GM19372 (cell line): ENCODE results near the gene BEND5.

ENCODE experiments used
- ATAC-seq: cut with Tn5 transposase; IDR thresholded peaks from one replicate; pipeline ENCODE4 v1.9.1; 2021; ENCODE audit warnings: mild to moderate bottlenecking, low read depth, moderate library complexity; ENCODE audit not compliant: unreplicated experiment

BEND5 gene, protein sequence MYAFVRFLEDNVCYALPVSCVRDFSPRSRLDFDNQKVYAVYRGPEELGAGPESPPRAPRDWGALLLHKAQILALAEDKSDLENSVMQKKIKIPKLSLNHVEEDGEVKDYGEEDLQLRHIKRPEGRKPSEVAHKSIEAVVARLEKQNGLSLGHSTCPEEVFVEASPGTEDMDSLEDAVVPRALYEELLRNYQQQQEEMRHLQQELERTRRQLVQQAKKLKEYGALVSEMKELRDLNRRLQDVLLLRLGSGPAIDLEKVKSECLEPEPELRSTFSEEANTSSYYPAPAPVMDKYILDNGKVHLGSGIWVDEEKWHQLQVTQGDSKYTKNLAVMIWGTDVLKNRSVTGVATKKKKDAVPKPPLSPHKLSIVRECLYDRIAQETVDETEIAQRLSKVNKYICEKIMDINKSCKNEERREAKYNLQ

GRCh38 chr1:48776393-48777218, at the start of gene BEND5:
Gene BEND5 (minus strand): TSS chr1:48776891. CDS start chr1:48776831, 60 bp downstream.
- ATAC-seq, result peak; percentile 60

DNA sequence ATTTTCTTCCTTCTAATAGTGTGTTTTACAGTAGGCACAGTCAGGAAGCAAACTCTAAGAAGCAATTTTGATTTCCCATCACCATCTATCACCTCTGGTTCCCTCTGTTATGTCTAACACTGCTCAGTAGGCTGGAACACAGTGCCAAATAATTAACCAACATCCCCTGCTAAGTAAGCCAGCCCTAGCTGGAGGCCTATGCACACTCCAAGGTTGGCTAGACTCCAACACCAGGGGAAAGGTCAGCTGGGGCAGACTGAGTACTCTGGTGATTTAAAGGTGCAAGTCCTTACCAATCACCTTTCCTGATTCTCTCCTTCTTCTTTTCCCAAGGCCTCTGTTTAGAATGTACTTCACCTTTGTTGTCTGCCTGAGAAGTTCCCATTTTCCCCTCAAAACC, 46.5 kb upstream of the BEND5 start:
- no peak for ATAC-seq

DNA sequence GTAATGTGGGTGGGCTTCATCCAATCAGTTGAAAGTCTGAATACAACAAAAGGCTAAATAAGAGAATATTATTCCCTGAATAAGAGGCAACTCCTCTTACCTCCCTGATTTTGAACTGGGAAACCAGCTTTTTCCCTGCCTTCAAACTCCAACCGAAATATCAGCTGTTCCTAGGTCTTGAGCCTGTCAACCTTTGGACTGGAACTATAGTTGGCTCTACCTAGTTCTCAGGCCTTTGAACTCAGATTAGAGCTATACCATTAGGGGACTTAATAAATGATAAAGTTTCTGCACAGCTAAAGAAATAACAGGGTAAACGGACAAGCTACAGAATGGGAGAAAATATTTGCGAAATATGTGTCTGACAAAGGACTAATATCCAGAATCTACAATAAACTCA, 43.8 kb upstream of the BEND5 start:
- ATAC-seq, result no peak

DNA sequence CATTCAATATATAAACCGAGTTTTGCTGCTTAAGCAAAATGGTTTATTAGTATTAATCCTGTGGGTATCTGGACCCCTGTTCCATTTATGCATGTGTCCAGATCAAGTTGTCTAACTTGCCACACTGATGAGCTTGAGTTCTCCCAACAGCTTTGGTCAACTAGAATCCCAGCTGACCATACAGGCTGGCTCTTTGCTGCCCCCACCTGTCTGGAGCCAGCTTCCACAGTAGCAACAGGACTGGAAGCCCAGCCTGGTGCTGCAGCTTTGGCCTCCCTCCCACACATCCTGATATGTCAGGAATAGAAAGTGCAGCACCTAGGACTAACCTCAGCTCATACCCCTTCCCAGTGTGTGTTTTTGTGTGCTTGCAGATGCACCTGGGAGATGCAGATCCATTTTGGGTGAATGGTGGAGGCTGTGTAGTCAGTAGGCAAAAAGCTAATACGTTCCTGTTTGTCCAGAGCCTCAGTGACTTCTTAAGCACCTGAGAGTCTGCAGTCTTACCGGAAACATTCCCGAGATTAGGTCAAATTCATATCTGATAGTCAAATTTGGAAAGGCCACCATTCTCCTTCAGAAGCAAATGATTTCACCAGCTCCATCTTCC, 40.9 kb upstream of the BEND5 start:
- peak; percentile 89 for ATAC-seq

DNA sequence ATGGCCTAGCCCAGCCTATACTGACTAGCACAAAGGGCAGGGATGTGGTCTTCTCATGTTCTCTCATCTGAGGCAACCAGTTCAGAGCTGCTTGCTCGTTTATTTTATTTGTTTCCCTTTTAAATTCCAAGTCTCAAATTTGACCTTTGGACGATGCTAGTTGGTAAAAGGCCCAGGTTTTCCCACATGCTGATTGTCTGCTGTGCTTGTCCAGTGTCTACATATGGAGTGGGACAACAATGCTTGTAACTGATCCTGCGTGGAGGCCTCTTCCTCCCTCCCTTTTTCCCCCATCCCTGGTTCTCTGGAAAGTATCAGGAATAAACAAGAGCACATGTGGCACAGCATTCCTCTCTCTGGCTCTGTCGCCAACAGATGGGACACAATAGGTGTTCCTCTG, 34.0 kb upstream of the BEND5 start:
- no peak for ATAC-seq

GRCh38 chr1:48808496-48808895, 31.8 kb upstream of the BEND5 start:
- no peak for ATAC-seq

GRCh38 chr1:48807554-48808260, 31.0 kb upstream of the BEND5 start:
- no peak for ATAC-seq

- ATAC-seq, result no peak
These were observed 26.8 kb upstream of the BEND5 start for GRCh38 chr1:48803474-48803873.

GRCh38 chr1:48794816-48795215, 18.1 kb upstream of the BEND5 start:
- no peak for ATAC-seq

DNA sequence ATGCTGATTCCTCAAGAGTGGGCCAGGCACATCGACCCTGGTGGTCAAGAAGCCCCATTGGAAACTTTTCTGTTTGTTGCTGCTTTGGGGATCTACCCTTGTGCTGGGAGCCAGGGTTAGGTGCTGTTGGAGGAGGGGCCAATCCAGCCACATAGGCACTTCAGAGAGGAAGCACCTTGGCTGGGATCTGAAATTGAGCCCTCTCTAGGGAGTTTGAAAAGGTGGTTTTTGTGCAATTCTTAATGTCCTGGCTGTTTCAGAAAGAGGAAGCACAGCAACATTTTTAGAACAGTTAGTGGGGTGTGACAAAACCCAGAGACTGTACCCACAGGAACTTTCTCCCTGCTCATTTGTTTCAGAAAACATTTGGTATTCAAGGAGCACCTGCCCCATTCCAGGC, 17.2 kb upstream of the BEND5 start:
- ATAC-seq, result peak; percentile 59

- no peak for ATAC-seq
These were observed 16.3 kb upstream of the BEND5 start for GRCh38 chr1:48792961-48793360.

GRCh38 chr1:48790397-48790796, 13.7 kb upstream of the BEND5 start:
- peak; percentile 47 for ATAC-seq

GRCh38 chr1:48789903-48790302, 13.2 kb upstream of the BEND5 start:
- peak; percentile 26 for ATAC-seq

GRCh38 chr1:48785869-48786268, 9.2 kb upstream of the BEND5 start:
- peak; percentile 35 for ATAC-seq

GRCh38 chr1:48784301-48784700, 7.6 kb upstream of the BEND5 start:
- no peak for ATAC-seq

DNA sequence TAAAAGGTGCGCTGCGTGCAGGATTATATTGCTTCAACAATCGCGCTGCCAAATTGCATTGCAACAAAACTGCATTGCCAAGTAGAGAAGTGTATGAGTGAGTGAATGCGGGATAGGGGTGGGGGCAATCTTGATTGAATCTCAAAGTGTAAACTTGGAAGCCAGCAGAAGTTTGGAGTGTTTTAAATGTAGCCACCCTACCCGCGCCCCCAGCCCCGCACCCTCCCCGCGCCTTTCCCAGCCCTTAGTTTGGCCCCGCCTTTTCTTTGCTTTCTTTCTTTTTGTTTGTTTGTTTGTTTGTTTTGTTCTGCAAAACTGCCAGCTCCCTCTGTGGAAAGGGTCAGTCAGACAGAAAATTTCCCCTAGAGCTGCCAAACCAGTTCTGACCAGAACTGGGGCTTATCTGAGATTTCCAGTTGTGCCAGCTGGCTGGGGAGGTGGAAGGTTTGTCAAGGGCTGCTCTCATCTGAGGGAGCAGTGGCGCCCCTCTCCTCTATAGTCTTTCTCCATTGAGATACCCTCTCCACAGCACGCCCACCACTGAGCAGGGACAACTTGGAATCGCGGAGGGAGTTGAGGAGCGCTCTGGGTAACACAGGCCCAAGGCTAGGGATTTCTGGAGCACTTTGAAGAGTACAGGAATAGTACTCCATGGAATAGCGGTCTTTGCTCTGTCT, 666 bp upstream of the BEND5 start:
- no peak for ATAC-seq

DNA sequence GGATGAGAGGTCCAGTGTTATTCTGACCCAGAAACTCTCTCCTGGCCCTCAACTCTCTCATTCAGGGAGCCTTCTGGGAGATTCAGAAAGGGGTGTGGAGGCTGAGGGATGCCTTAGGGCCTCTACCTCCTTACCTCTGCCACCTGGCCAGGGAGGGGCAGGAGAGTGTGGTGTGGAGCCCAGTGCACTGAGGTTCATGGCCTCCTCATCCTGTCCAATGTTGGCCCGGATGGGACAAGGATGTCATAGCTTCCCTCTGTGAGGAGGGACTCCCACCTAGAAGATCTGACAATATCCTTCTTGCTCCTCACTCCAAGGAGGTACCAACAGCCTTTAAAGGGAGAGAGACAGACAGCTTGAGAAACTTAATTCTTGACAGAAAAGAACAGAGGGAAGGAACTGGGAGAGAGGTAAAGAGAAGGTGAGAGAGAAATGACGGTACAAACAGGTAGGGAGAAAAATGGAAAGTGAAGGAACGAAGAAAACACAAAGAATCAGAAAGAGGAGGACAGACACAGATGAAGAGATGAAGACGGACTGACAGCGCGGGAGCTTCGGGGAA, 779 bp downstream of the BEND5 start:
- peak; percentile 18 for ATAC-seq

GRCh38 chr1:48773133-48773532, 3.6 kb downstream of the BEND5 start:
- peak; percentile 41 for ATAC-seq

DNA sequence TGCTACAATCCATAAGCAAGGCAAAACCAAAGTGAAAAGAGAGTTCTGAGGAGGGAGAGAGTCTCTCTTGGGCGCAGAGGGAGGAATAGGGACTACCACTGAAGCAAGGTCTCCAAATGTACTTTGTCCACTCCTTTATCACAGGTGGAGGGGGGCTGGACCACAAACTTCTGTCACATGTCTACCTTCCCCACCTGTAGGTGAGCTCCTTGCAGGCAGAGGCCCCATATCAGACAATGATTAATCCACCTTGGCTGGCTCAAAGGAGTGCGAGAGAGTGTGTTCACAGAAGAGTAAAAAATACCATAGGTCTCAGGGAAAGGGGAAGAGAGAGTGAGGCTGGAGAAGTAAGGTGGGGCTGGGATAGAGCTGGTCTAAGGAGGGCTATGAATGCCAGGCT, 4.5 kb downstream of the BEND5 start:
- ATAC-seq, result no peak

DNA sequence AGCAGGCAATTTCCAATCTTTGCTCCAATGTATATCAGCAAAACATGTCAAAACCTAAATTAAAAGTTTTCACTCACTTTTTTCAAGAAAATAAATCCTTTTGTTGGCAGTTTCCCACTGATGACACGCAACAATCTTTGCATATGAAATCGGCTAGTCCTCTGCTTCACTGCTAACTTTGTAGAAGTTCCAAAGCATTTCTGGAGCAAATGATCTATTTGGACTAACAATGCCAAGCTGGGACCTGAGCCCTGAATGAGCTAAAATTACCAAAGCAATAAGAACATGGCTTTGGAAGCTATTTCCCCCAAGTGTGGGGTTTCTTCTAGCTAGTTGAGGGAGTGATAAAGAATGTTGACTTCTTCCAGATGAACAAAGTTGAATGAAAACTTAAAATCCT, 5.1 kb downstream of the BEND5 start:
- no peak for ATAC-seq
